Kidney epithelial cell (primary cell): ENCODE data around the gene GPR149. TPM values are rescaled to one million over a fixed set of nuclear protein-coding genes. Genes with fewer than 3 reads are reported as not detected.

Experiments used
- DNase-seq: peaks from one replicate; pipeline ENCODE4 v3.0.0-alpha.2; 2010; ENCODE audit warnings: low read depth
- H3K27me3 ChIP-seq: 2 replicates; pipeline ENCODE4 v1.6.0; 2011; ENCODE audit warnings: low read length; ENCODE audit not compliant: control insufficient read depth, insufficient read depth
- H3K36me3 ChIP-seq: 2 replicates; pipeline ENCODE4 v1.5.1; 2011; ENCODE audit warnings: low read length; ENCODE audit not compliant: control insufficient read depth, insufficient read depth
- H3K4me3 ChIP-seq: 2 replicates; pipeline ENCODE4 v1.5.1; 2011; ENCODE audit warnings: low read depth, mild to moderate bottlenecking, control low read depth, low read length
- CTCF ChIP-seq: IDR thresholded peaks from 2 replicates; pipeline ENCODE4 v1.5.1; 2011; ENCODE audit warnings: mild to moderate bottlenecking, moderate library complexity, low read length, control low read depth, inconsistent platforms; ENCODE audit not compliant: insufficient read depth, poor library complexity, severe bottlenecking
- total RNA-seq: library from RNA; depleted of rRNA; stranded (reverse); fragments of >200 nt; gene quantifications from 2 replicates; pipeline ENCODE4 v1.2.3, GENCODE V29; 2015

GPR149 gene
- total RNA-seq, 1 donor from 2014 or later: not detected

GRCh38 chr3:154398084-154398967, 31.7 kb downstream of the GPR149 start:
- Histone ChIP-seq H3K36me3 (no peaks in the 10 kb centered on the region), H3K4me3 (no peak overlapping the region), H3K27me3 (no peaks in the 10 kb centered on the region)
- no peak for DNase-seq
- TF ChIP-seq CTCF: no peak

GRCh38 chr3:154389861-154390260, 40.1 kb downstream of the GPR149 start:
- no peak for DNase-seq
- no peaks in the 10 kb centered on the region for H3K36me3 ChIP-seq
- no peak overlapping the region for H3K4me3 ChIP-seq
- no peak for TF ChIP-seq CTCF
- no peaks in the 10 kb centered on the region for H3K27me3 ChIP-seq

GRCh38 chr3:154384479-154384878, 45.5 kb downstream of the GPR149 start:
- Histone ChIP-seq H3K27me3 (no peaks in the 10 kb centered on the region), H3K36me3 (no peaks in the 10 kb centered on the region), H3K4me3 (no peak overlapping the region)
- DNase-seq: no peak
- TF ChIP-seq CTCF: no peak

- H3K4me3 ChIP-seq: no peak overlapping the region
- H3K36me3 ChIP-seq: no peaks in the 10 kb centered on the region
- no peak for TF ChIP-seq CTCF
- no peaks in the 10 kb centered on the region for H3K27me3 ChIP-seq
- DNase-seq: no peak
Observed at GRCh38 chr3:154378311-154378710, 51.7 kb downstream of the GPR149 start.

GRCh38 chr3:154367221-154367620, 62.8 kb downstream of the GPR149 start:
- TF ChIP-seq CTCF: no peak
- Histone ChIP-seq H3K4me3 (no peak overlapping the region), H3K27me3 (no peaks in the 10 kb centered on the region), H3K36me3 (no peaks in the 10 kb centered on the region)
- no peak for DNase-seq

GRCh38 chr3:154364849-154365248, 65.1 kb downstream of the GPR149 start:
- H3K36me3 ChIP-seq: no peaks in the 10 kb centered on the region
- no peak for DNase-seq
- H3K4me3 ChIP-seq: no peak overlapping the region
- H3K27me3 ChIP-seq: no peaks in the 10 kb centered on the region
- no peak for TF ChIP-seq CTCF
